Measurements from ENCODE around the gene MCHR1. TPM values are rescaled to one million over a fixed set of nuclear protein-coding genes. Genes with fewer than 3 reads are reported as not detected.
A peak's percentile ranks its signal among the peaks of the same experiment; 100 is the strongest.

Gene MCHR1
- total and polyA plus RNA-seq, 12 donors: 0.15 to 1.5 (median 0.37) TPM; not detected in 1

- ATAC-seq: no peak
- intact Hi-C loops (cut with DNase I): no loop called here
These were observed 18.6 kb upstream of the MCHR1 start for GRCh38 chr22:40660730-40661129.

GRCh38 chr22:40661671-40662070 is 17.6 kb upstream of the MCHR1 start:
- Histone ChIP-seq H3K4me1 (peaks cover 4 to 26% (median 22%) of the 10 kb centered on the region in 9 donors), H3K27me3 (no peaks in the 10 kb centered on the region), H3K36me3 (no peaks in the 10 kb centered on the region), H3K4me3 (no peak overlapping the region), H3K27ac (no peak overlapping the region), H3K9me3 (no peaks in the 10 kb centered on the region)
- no peak for DNase-seq
- intact Hi-C loops (cut with DNase I): no loop called here
- TF ChIP-seq CTCF (IDR thresholded peaks at IDR 0.05): no peak
- WGBS, 2 donors: 96 to 97% methylated on average over 7 of the region's 7 CpGs
- no peak for ATAC-seq

More at GRCh38 chr22:40660730-40661129, 18.6 kb upstream of the MCHR1 start:
- H3K4me1 ChIP-seq: peaks cover 2 to 17% (median 13%) of the 10 kb centered on the region in 9 donors
- H3K36me3 ChIP-seq: no peaks in the 10 kb centered on the region
- 78 to 79% methylated on average over 3 of the region's 3 CpGs for WGBS, 2 donors
- no peak overlapping the region for H3K4me3 ChIP-seq
- no peak for DNase-seq
- no peaks in the 10 kb centered on the region for H3K9me3 ChIP-seq
- H3K27me3 ChIP-seq: no peaks in the 10 kb centered on the region
- no peak for TF ChIP-seq CTCF (IDR thresholded peaks at IDR 0.05)
- no peak overlapping the region for H3K27ac ChIP-seq

- peaks cover 9 to 56% (median 36%) of the 10 kb centered on the region in 9 donors for H3K4me1 ChIP-seq
- intact Hi-C loops (cut with DNase I): loop anchor here in 1 of 10 donors (5.0 kb wide), 1 partner anchor 152 kb away; the partner anchor contains the start of gene SLC25A17
- no peak for TF ChIP-seq CTCF (IDR thresholded peaks at IDR 0.05)
- peak overlapping the region; percentile 0 to 88 (median 74) for H3K27ac ChIP-seq
- H3K9me3 ChIP-seq: peaks cover 0 to 10% (median 0%) of the 10 kb centered on the region in 11 donors
- no peak overlapping the region for H3K4me3 ChIP-seq
- DNase-seq: peak; percentile 75 to 78
- no peaks in the 10 kb centered on the region for H3K36me3 ChIP-seq
- H3K27me3 ChIP-seq: no peaks in the 10 kb centered on the region
- WGBS, 2 donors: 21 to 34% methylated on average over 4 of the region's 4 CpGs
- ATAC-seq: peak; percentile 73 to 94 (median 88)
These were observed 14.0 kb upstream of the MCHR1 start for GRCh38 chr22:40665312-40665711.

- ATAC-seq: peak; percentile 66 to 86 (median 78)
- Histone ChIP-seq H3K9me3 (peaks cover 0 to 10% (median 0%) of the 10 kb centered on the region in 11 donors), H3K4me3 (no peak overlapping the region), H3K27me3 (no peaks in the 10 kb centered on the region), H3K4me1 (peaks cover 9 to 56% (median 36%) of the 10 kb centered on the region in 9 donors), H3K27ac (peak overlapping the region; percentile 0 to 88 (median 74)), H3K36me3 (no peaks in the 10 kb centered on the region)
- intact Hi-C loops (cut with DNase I): loop anchor here in 1 of 10 donors (5.0 kb wide), 1 partner anchor 151 kb away; the partner anchor contains the start of gene SLC25A17
- WGBS, 2 donors: 45 to 49% methylated on average over 7 of the region's 7 CpGs
- DNase-seq: peak in 1 of 2 donors; percentile 72
- TF ChIP-seq CTCF (IDR thresholded peaks at IDR 0.05): no peak
These were observed 13.0 kb upstream of the MCHR1 start for GRCh38 chr22:40666151-40666848.

Data from heart right ventricle (tissue), 16 donors.